WTC11 (cell line): ENCODE results near the gene MYH11. TPM values are rescaled to one million over a fixed set of nuclear protein-coding genes. Genes with fewer than 3 reads are reported as not detected.
"Not testable (repeated sequence)": the region's sequence is repeated elsewhere in the genome, so short reads cannot be mapped to it uniquely, and the experiment has no call there.

Experiments
- ATAC-seq: fragments of 200-7000 bp; cut with Tn5 transposase; 2 replicates; pipeline ENCODE4 v1.10.0; 2021; ENCODE audit warnings: mild to moderate bottlenecking, moderate library complexity
- CTCF ChIA-PET: fragments of 300-600 bp; sonication (Branson Sonifier 250); formaldehyde crosslinking; loops from one replicate; lab custom pipeline; 2021; ENCODE audit warnings: antibody characterized with exemption; lab: Charles Lee
- POLR2A ChIA-PET: fragments of 350-600 bp; sonication (Branson Sonifier 250); formaldehyde crosslinking; loops from one replicate; lab custom pipeline; 2021; ENCODE audit warnings: antibody characterized with exemption; lab: Charles Lee
- DNase-seq: peaks from one replicate; pipeline ENCODE4 v3.0.0; 2021; ENCODE audit warnings: low spot score
- H3K27ac Mint-ChIP-seq: 2 replicates; pipeline ENCODE4 v1.8.0; 2021; ENCODE audit warnings: mixed read lengths
- H3K27me3 Mint-ChIP-seq: 2 replicates; pipeline ENCODE4 v1.8.0; 2021; ENCODE audit warnings: low read depth, mild to moderate bottlenecking, moderate library complexity, mixed read lengths
- H3K36me3 Mint-ChIP-seq: 2 replicates; pipeline ENCODE4 v1.8.0; 2021; ENCODE audit warnings: mixed read lengths
- H3K4me1 Mint-ChIP-seq: 2 replicates; pipeline ENCODE4 v1.8.0; 2022; ENCODE audit warnings: mixed read lengths
- H3K4me3 Mint-ChIP-seq: 2 replicates; pipeline ENCODE4 v1.8.0; 2021; ENCODE audit warnings: mild to moderate bottlenecking, moderate library complexity, mixed read lengths
- H3K9me3 Mint-ChIP-seq: 2 replicates; pipeline ENCODE4 v1.8.0; 2021; ENCODE audit warnings: mixed read lengths
- CDX4 ChIP-seq: fragments of 250-450 bp; sonication (Bioruptor Pico); IDR thresholded peaks from 2 replicates; pipeline ENCODE4 v1.9.0; 2021; ENCODE audit warnings: moderate library complexity, mild to moderate bottlenecking, inconsistent platforms, borderline replicate concordance
- EMX1 ChIP-seq: fragments of 250-450 bp; sonication (Bioruptor Pico); IDR thresholded peaks from 2 replicates; pipeline ENCODE4 v1.8.0; 2021; ENCODE audit warnings: mild to moderate bottlenecking
- ESRRA ChIP-seq: sonication (generic); formaldehyde crosslinking; IDR thresholded peaks from 2 replicates; pipeline ENCODE4 v1.8.1; 2022; ENCODE audit warnings: mild to moderate bottlenecking, missing genetic modification reagents, borderline replicate concordance
- FOXP1 ChIP-seq: sonication (generic); formaldehyde crosslinking; IDR thresholded peaks from 2 replicates; pipeline ENCODE4 v1.8.0; 2022; ENCODE audit warnings: missing genetic modification reagents, mild to moderate bottlenecking, moderate library complexity, borderline replicate concordance
- GABPB1 ChIP-seq: sonication (generic); formaldehyde crosslinking; IDR thresholded peaks from 2 replicates; pipeline ENCODE4 v1.8.1; 2023; ENCODE audit warnings: mild to moderate bottlenecking, missing genetic modification reagents
- IRF1 ChIP-seq: sonication (generic); formaldehyde crosslinking; IDR thresholded peaks from 2 replicates; pipeline ENCODE4 v1.8.0; 2023; ENCODE audit warnings: missing genetic modification reagents
- NFATC4 ChIP-seq: fragments of 250-450 bp; sonication (Bioruptor Pico); IDR thresholded peaks from 2 replicates; pipeline ENCODE4 v1.9.0; 2021; ENCODE audit warnings: mild to moderate bottlenecking
- NR2C2 ChIP-seq: sonication (generic); formaldehyde crosslinking; IDR thresholded peaks from 2 replicates; pipeline ENCODE4 v1.8.0; 2022; ENCODE audit warnings: mild to moderate bottlenecking, missing genetic modification reagents
- OVOL2 ChIP-seq: fragments of 250-450 bp; sonication (Bioruptor Pico); IDR thresholded peaks from 2 replicates; pipeline ENCODE4 v1.9.0; 2021; ENCODE audit warnings: mild to moderate bottlenecking, borderline replicate concordance
- TEAD4 ChIP-seq: sonication (generic); formaldehyde crosslinking; IDR thresholded peaks from 2 replicates; pipeline ENCODE4 v1.8.0; 2022; ENCODE audit warnings: mild to moderate bottlenecking, missing genetic modification reagents
- USF1 ChIP-seq: sonication (generic); formaldehyde crosslinking; IDR thresholded peaks from 2 replicates; pipeline ENCODE4 v1.8.0; 2022; ENCODE audit warnings: mild to moderate bottlenecking, missing genetic modification reagents
- ZNF512 ChIP-seq: sonication (generic); formaldehyde crosslinking; IDR thresholded peaks from 2 replicates; pipeline ENCODE4 v1.8.1; 2022; ENCODE audit warnings: missing genetic modification reagents, borderline replicate concordance
- total RNA-seq: library from RNA; stranded (reverse); gene quantifications from 3 replicates; pipeline ENCODE4 v1.2.3, GENCODE V29; 2021
- TF ChIP-seq, protein P1 (sequence below): fragments of 250-450 bp; sonication (Bioruptor Pico); IDR thresholded peaks from 2 replicates; pipeline ENCODE4 v1.9.0; 2021; ENCODE audit warnings: mild to moderate bottlenecking
- TF ChIP-seq, protein P2 (sequence below): sonication (generic); formaldehyde crosslinking; IDR thresholded peaks from 2 replicates; pipeline ENCODE4 v1.8.1; 2022; ENCODE audit warnings: mild to moderate bottlenecking, moderate library complexity, missing genetic modification reagents
- TF ChIP-seq, protein P3 (sequence below): fragments of 250-450 bp; sonication (Bioruptor Pico); conservative IDR thresholded peaks from 2 replicates; pipeline ENCODE4 v1.9.0; 2021; ENCODE audit warnings: mild to moderate bottlenecking
- TF ChIP-seq, protein P4 (sequence below): sonication (generic); formaldehyde crosslinking; IDR thresholded peaks from 2 replicates; pipeline ENCODE4 v1.8.1; 2022; ENCODE audit warnings: mild to moderate bottlenecking, missing genetic modification reagents, moderate library complexity, borderline replicate concordance
- TF ChIP-seq, protein P5 (sequence below): sonication (generic); formaldehyde crosslinking; IDR thresholded peaks from 2 replicates; pipeline ENCODE4 v1.8.1; 2023; ENCODE audit warnings: mild to moderate bottlenecking, missing genetic modification reagents

The MYH11 gene
- total RNA-seq, 1 experiment from 2014 or later, result 0.74 TPM

GRCh38 chr16:15854061-15854460, 2.8 kb downstream of the MYH11 start:
- H3K27ac Mint-ChIP-seq, result no peak overlapping the region
- H3K4me3 Mint-ChIP-seq, result no peak overlapping the region
- no peak for DNase-seq
- H3K27me3 Mint-ChIP-seq, result peaks cover 50% of the 10 kb centered on the region
- ATAC-seq, result no peak
- no peaks in the 10 kb centered on the region for H3K36me3 Mint-ChIP-seq
- H3K4me1 Mint-ChIP-seq, result peaks cover 5% of the 10 kb centered on the region
- TF ChIP-seq EMX1 (CRISPR knock-in tag) (no peak), OVOL2 (CRISPR knock-in tag) (no peak), IRF1 (CRISPR knock-in tag) (no peak), GABPB1 (CRISPR knock-in tag) (no peak), ESRRA (no peak), ZNF512 (no peak), USF1 (CRISPR knock-in tag) (no peak)
- TF ChIP-seq, protein P1, sequence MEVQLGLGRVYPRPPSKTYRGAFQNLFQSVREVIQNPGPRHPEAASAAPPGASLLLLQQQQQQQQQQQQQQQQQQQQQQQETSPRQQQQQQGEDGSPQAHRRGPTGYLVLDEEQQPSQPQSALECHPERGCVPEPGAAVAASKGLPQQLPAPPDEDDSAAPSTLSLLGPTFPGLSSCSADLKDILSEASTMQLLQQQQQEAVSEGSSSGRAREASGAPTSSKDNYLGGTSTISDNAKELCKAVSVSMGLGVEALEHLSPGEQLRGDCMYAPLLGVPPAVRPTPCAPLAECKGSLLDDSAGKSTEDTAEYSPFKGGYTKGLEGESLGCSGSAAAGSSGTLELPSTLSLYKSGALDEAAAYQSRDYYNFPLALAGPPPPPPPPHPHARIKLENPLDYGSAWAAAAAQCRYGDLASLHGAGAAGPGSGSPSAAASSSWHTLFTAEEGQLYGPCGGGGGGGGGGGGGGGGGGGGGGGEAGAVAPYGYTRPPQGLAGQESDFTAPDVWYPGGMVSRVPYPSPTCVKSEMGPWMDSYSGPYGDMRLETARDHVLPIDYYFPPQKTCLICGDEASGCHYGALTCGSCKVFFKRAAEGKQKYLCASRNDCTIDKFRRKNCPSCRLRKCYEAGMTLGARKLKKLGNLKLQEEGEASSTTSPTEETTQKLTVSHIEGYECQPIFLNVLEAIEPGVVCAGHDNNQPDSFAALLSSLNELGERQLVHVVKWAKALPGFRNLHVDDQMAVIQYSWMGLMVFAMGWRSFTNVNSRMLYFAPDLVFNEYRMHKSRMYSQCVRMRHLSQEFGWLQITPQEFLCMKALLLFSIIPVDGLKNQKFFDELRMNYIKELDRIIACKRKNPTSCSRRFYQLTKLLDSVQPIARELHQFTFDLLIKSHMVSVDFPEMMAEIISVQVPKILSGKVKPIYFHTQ, result no peak
- TF ChIP-seq, protein P2, sequence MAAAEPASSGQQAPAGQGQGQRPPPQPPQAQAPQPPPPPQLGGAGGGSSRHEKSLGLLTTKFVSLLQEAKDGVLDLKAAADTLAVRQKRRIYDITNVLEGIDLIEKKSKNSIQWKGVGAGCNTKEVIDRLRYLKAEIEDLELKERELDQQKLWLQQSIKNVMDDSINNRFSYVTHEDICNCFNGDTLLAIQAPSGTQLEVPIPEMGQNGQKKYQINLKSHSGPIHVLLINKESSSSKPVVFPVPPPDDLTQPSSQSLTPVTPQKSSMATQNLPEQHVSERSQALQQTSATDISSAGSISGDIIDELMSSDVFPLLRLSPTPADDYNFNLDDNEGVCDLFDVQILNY (CRISPR knock-in tag), result no peak
- TF ChIP-seq, protein P3, sequence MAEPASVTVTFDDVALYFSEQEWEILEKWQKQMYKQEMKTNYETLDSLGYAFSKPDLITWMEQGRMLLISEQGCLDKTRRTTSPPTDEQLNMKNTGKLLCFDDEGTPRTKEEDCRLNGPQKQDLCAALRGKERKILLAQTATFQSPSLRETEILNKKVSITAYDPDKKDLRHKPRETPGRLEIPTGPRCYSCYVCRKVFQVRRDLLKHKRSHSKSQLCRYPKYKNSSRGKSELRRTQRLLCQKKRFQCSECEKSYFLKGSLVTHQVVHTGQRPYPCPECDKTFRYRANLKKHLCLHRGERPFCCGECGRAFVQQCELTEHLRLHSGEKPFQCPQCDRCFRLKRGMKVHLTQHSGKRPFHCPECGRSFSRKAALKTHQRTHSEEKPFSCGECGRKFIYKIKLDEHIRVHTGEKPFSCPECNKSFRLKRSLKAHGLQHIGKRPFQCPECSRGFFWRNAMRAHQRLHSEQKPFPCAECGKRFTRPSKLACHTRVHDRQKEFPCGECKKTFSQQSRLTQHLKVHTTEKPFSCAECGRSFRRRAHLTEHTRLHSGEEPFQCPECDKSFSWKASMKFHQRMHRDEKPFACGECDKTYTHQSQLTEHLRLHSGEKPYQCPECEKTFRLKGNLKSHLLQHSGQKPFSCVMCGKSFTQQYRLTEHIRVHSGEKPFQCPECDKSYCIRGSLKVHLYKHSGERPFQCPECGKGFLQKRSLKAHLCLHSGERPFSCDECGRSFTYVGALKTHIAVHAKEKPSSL (CRISPR knock-in tag), result no peak
- ChIA-PET CTCF (interaction anchor here (1.0 kb wide), 1 partner anchor 32 kb away, joined by 4 read pairs; no protein-coding TSS in a partner anchor), POLR2A (no interaction called here)
- H3K9me3 Mint-ChIP-seq, result no peaks in the 10 kb centered on the region

GRCh38 chr16:15853021-15853420, 3.8 kb downstream of the MYH11 start:
- POLR2A ChIA-PET, result no interaction called here
- TF ChIP-seq CDX4 (no peak), NFATC4 (no peak), NR2C2 (CRISPR knock-in tag) (no peak), TEAD4 (CRISPR knock-in tag) (no peak), FOXP1 (no peak)
- TF ChIP-seq, protein P4, sequence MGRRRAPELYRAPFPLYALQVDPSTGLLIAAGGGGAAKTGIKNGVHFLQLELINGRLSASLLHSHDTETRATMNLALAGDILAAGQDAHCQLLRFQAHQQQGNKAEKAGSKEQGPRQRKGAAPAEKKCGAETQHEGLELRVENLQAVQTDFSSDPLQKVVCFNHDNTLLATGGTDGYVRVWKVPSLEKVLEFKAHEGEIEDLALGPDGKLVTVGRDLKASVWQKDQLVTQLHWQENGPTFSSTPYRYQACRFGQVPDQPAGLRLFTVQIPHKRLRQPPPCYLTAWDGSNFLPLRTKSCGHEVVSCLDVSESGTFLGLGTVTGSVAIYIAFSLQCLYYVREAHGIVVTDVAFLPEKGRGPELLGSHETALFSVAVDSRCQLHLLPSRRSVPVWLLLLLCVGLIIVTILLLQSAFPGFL (CRISPR knock-in tag), result no peak
- TF ChIP-seq, protein P5, sequence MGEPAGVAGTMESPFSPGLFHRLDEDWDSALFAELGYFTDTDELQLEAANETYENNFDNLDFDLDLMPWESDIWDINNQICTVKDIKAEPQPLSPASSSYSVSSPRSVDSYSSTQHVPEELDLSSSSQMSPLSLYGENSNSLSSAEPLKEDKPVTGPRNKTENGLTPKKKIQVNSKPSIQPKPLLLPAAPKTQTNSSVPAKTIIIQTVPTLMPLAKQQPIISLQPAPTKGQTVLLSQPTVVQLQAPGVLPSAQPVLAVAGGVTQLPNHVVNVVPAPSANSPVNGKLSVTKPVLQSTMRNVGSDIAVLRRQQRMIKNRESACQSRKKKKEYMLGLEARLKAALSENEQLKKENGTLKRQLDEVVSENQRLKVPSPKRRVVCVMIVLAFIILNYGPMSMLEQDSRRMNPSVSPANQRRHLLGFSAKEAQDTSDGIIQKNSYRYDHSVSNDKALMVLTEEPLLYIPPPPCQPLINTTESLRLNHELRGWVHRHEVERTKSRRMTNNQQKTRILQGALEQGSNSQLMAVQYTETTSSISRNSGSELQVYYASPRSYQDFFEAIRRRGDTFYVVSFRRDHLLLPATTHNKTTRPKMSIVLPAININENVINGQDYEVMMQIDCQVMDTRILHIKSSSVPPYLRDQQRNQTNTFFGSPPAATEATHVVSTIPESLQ, result no peak
- Mint-ChIP-seq H3K27me3 (peaks cover 44% of the 10 kb centered on the region), H3K4me3 (no peak overlapping the region), H3K27ac (no peak overlapping the region), H3K9me3 (no peaks in the 10 kb centered on the region), H3K4me1 (peaks cover 5% of the 10 kb centered on the region), H3K36me3 (no peaks in the 10 kb centered on the region)
- ATAC-seq, result no peak
- CTCF ChIA-PET, result interaction anchor here (1.0 kb wide), 1 partner anchor 31 kb away, joined by 4 read pairs; no protein-coding TSS in a partner anchor
- no peak for DNase-seq

GRCh38 chr16:15850555-15850954, 6.3 kb downstream of the MYH11 start:
- H3K27ac Mint-ChIP-seq, POLR2A ChIA-PET, H3K4me1 Mint-ChIP-seq, ATAC-seq, DNase-seq, H3K9me3 Mint-ChIP-seq, H3K4me3 Mint-ChIP-seq, H3K36me3 Mint-ChIP-seq: not testable (repeated sequence)
- peaks cover 20% of the 10 kb centered on the region for H3K27me3 Mint-ChIP-seq
- CTCF ChIA-PET, result interaction anchor here (2.8 kb wide), 1 partner anchor 73 kb away, joined by 9 read pairs; no protein-coding TSS in a partner anchor
